HG02943 (cell line): ENCODE measurements around the gene HDAC8.
"Not testable (repeated sequence)": the region's sequence is repeated elsewhere in the genome, so short reads cannot be mapped to it uniquely, and the experiment has no call there.

Experiments
- ATAC-seq: cut with Tn5 transposase; IDR thresholded peaks from one replicate; pipeline ENCODE4 v1.9.1; 2021; ENCODE audit warnings: mild to moderate bottlenecking, low read depth, moderate library complexity; ENCODE audit not compliant: unreplicated experiment

HDAC8 gene

GRCh38 chrX:72340626-72341025 is 232.0 kb downstream of the HDAC8 start:
- no peak for ATAC-seq

DNA sequence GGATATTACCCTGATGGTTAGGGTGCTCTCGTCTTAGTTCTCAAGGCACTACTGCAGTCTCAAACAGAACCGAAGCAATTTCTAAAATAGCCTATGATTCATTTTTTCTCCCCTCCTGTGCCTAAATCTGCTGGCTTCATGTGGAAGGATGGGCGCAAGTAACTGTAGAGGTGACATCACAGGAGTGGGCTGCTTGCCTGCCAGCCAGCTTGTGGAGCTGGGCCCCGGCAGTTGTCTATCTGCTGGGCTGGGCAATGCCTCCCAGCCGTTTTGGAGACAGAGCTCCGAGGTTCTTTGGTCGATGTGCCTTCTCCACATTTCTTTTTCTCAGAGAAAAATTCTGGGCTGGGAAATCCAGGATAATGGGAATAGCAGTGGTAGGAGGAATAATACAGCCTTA is 232.6 kb downstream of the HDAC8 start:
- no peak for ATAC-seq

DNA sequence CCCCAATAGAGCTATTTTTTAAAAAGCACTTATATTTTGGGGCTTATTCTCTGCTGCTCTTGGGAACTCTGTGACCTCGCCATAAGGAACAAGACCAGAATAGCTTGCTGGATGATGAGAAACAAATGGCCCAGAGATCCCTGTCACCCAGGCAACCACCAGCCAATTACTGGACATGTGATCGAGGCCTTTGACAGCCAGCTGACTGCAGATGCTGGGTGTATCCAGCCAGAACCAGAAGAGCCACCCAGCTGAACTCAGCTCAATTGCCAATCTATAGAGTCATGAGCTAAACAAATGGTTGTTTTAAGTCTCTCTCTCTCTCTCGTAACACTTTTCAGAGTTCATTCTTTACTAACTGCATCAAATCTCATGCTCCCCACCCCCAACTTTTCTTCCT is 242.5 kb downstream of the HDAC8 start:
- no peak for ATAC-seq

DNA sequence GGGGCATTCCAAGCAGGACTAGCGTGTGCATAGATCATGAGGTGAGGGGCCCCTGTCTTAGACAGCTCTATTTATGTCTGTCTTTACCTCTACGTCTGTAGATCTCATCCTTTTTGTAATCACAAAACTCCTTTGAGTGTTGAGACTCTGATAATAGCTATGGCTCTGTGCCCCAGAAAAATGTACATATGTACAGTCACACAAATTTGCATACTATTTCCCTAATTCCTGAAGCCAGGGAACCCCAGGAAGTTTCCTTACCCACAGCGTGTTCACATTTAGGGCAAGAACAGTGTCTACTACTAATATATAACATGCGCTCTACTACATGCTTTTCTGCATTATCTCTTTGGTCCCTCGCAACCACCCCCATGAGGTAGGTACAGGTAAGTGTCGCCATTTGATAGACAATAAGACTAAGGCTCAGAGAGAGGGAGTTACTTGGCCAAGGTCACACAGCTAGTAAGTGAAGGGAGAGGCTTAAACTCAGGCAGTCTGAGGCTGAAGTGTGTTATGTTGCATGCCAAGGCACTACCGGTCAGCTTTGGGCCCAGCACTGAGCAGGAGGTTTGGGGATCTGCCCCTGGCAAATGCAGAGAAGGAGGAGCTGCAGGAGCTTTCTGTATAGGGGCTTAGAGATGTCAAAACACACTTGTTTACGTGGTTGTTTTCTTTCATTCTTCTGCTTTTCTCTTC is 245.9 kb downstream of the HDAC8 start:
- no peak for ATAC-seq

DNA sequence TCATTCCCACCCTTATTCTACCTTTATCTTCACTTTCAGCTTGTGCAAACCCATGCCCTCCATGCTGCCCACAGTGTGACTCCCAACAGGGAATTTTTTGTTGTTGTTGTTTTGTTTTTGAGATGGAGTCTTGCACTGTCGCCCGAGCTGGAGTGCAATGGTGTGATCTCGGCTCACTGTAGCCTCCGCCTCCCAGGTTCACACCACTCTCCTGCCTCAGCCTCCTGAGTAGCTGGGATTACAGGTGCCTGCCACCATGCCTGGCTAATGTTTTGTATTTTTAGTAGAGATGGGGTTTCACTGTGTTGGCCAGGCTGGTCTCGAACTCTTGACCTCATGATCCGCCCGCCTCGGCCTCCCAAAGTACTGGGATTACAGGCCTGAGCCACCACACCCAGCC is 253.0 kb downstream of the HDAC8 start:
- ATAC-seq = not testable (repeated sequence)

DNA sequence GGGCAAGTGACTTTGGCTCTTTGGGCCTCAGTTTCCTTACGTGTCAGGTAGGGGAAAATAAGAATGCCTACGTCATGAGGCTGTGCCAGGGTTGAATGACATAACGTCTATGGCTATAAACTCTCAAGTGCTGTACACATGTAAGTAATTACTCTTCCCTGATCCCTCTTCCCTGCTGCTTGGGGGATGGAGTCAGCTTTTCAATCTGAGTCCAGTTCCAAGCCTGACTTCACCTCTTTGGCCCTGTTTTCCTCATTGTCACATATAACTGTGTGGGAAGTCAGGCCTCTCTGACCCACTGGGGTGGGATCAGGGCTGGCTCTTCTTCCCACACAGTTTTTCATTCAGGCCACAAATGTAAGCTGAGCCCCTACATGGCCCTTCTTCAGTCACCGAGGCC is 255.5 kb downstream of the HDAC8 start:
- no peak for ATAC-seq

DNA sequence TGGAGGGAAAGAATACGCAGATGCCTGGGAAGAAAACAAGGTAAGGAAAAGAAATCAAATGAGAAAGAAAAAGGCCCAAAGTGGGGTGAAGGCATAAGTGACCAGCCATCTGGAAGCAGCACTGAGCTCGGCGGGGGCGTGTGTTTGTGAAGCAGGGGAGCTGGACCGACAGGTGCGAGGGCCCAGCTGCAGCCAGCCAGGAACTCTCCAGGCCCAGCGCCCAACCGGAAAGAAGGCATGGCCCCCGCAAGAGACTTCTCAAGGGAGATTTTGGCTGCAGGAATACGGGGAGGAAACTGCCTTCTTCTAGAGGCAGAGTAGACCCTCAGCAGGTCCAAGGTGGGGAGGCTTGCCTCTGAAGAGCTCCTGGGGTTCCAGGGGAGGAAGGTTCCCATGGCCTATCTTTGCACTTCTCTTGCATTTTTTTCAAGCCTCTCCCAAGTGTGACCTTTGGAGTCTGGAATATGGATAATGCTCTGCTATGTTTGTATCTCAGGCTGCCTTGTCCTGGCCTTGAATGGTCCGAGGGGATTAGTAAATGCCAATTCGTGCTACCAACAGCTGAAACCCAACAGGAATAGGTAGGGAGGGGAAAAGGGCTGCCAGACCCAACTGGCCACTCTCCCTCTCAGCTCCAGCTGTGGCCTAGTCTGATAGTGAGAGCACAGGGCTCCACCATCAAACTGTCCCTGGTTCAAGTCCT is 256.1 kb downstream of the HDAC8 start:
- no peak for ATAC-seq

GRCh38 chrX:72314881-72315280 is 257.8 kb downstream of the HDAC8 start:
- no peak for ATAC-seq

DNA sequence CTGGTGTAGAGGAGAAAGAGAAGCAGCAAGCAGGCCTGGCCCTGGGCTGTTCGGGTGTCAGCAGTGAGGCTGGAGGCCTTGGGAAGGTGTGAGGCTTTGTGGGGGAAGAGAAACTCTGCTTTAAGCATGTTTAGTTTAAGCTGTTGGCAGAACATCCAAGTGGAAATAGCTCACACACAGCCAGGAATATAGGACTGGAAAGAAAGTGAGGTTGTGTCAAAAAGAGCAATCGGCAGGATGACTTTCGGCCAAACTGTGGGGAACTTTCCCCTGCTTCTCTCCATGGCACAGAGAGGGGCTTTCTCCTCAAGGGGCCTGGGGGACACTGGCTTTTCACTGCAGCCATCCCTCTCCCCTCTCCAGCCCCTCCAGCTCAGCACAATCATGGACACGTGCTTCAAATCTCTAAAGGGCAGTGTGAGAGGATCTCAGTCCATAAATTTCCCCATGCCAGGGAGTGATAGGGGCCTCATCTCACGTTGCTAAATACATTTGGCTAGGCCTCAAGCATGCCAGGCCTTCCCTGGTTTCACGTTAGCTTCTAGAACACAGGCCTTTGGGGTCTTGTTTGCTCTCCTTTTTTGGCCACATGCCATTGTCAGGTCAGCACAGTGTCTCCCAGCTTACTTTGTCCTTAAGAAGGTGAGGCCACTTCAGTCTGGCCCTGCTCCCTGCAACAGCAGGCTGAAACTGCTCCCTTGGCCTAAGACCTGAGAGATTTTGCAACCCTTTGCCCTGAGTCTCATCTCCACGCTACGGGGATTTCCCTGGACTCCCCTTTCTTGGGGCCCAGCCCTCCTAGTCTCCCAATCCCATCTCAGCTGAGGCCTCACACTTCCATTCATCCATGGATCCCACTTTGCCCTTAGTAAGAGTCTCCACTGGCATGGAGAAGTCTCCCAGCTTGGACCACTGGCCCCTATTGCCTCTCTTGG is 258.7 kb downstream of the HDAC8 start:
- ATAC-seq = no peak

DNA sequence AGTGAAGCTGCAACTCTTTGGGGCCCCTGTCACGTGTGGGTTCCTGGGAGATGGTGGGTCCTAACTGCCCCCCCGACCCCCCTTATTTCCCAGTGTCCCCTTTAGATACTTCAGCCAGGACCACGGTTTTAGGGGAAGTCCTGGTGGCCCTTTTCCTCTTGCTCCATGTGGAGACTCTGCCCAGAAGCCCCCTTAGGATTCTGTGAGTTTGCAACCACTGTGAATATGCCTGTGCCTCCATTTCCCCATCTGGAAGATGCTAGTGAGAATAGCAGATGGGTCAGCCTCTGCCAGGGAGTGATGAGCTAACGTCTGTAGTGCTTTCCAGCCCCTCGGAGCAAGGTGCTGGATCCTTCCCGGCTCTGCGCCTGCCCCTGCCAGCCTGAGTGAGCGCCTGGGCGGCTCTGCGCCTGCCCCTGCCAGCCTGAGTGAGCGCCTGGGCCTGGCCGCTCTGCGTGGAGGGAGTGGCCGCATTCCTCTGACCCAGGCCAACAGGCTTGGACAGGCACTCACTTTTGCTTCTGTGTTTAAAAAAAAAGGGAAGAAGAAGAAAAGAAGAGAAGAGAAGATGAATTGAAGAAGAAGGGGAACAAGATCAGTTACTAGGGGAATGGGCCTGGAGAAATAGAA is 260.2 kb downstream of the HDAC8 start:
- ATAC-seq = no peak

DNA sequence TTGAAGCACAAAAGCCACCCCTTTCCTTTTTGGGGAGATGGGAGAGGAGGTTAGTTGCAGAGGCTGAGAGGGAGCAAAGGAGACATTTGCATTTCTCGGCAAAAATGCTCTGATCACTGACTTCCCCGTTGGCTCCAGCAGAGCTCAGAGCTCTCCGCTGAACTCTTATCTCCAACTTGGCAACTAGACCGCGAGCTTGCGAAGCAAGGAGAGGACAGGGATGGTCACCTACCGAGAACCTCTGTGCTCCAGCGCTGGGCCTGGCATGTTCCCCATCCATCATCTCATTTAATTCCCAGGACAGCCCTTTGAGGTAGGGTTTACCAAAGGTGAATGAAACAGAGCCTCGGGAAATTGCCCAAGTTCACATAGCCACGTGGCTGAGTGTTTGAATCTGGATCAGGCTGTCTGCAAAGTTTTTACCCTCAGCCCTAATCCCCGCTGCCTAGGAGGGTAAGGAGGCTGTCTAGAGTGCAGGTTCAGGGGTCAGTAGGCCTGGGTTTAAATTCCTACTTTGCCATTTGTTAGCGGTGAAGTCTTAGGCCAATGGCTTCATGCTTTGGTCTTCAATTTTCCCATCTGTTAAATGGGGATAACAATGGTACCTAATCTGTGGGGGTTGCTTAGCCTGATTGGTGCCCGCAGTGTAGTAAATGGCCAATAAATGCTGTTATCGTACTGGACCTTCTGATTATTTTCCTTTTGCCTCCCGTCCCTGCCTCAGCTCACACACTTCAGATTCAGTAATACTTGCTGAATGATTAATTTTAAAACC is 263.2 kb downstream of the HDAC8 start:
- no peak for ATAC-seq

GRCh38 chrX:72308566-72309296 is 263.9 kb downstream of the HDAC8 start:
- no peak for ATAC-seq

DNA sequence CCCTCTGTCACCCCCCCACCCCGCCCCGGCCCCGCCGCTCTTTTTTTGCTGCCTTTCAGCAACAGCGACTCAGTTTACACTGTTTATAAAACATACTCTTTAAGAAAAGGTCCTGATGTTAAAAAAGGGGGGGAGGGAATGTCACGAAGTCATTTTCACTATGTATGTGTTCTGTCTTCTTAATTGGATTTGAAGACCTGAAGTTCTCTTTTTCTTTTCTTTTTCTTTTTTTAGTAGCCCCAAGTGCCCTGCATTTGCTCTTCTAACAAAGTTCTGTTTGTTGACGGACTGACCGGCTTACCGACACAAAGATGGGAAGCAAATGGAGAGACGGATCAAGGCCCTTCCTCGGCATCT is 264.5 kb downstream of the HDAC8 start:
- no peak for ATAC-seq

DNA sequence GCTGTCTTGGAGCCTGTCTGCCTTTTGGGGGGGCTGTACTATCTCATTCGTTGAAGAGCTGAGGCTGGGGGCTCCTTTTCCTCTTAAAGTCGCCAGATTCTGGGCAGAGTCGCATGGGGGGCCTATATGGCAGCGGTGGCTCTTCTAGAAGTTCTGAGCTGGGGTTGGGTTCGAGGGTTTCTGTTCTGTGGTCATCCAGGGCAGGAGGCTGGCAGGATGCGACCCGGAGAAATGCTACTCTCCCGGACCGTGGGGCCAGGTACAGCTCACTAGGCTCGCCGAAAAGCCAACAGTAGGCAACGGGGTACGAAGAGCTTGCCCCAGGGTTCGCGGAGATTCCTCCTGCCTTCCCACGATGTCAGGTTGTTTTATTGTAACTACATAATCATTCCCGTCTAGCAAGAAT is 265.0 kb downstream of the HDAC8 start:
- no peak for ATAC-seq

DNA sequence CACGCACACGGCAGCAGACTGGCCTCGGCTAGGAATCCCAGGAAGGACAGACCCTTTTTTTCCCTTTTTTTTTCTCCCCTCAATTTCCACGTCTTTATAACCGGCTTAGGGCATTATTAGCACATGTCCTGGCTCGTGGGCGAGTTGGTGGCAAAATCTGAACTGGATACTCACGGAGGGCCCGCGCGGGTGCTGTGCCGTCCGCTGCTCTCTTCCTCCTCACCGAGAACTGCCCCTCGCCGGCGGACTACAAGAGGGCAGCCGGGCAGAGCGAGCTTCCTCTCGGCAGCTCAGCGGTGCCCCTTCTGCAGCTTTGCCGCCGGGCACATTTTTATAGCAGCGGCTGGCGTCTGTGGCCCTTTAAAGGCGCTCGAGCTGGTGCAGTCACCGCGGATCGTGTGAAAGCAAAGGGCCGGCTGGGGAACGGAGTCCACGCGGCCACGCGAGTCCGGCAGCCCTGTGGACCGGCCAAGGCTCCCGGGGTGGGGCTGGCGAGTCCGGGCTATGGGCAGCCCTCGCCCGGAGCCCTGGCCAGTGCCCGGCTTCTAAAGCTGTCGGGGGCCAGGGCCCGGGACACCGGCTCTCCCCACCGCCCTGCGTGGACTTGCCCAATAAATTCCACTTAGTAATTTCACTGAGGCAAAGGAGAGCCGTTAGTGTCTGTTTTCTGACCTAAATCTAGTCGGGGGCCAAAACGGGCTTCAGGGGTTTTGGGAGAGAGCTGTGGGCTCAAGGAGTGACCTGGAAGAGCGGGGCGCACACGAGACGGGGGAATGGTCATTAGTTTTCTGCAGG is 265.6 kb downstream of the HDAC8 start:
- peak; percentile 66 for ATAC-seq

DNA sequence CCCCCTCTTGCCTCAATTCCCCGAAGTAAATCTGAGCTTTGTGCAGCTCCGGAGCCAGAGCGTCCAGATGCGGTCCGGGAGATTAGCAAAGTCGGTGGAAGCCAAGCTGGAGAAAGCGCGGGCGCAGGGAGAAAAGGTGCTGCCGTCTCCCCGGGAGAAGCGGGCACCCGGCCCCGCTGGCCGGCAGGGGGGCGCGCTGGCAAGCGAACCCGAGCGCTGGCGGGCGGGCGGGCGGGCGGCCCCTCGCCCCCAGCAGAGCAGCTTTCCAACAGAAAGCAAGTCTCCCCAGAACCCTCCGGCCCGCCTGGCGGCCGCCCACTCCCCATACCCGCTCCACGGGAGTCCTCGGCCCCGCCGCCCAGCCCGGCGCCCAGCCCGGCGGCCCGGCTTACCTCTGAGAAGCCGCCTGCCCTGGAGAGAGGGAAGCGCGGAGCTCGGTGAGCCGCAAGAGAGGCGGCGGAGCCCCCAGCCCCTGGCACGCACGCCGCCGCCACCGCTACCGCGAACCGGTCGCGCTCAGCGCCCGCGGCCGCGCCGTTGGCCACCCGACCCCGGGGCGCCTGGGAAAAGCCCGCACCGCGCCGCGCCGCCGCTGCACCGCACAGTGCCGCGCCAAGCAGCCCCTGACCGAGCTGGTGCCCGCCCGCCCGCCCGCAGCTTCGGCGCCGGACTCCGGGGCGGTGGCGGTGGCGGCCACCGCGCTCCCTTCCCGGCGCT is 266.4 kb downstream of the HDAC8 start:
- ATAC-seq = no peak

GRCh38 chrX:72305286-72306084 is 267.2 kb downstream of the HDAC8 start, which contains the start of gene CITED1:
Gene CITED1 (minus strand): TSS chrX:72305914. CDS start chrX:72302869, 3,045 bp downstream.
- ATAC-seq = no peak
